GM18868 (cell line): ENCODE measurements around the gene MEIS1.

ENCODE experiments used
- ATAC-seq: cut with Tn5 transposase; IDR thresholded peaks from one replicate; pipeline ENCODE4 v1.9.1; 2021; ENCODE audit warnings: mild to moderate bottlenecking, moderate library complexity; ENCODE audit not compliant: unreplicated experiment

MEIS1 gene

GRCh38 chr2:66443186-66443978 lies 8.5 kb downstream of the MEIS1 start:
- no peak for ATAC-seq

DNA sequence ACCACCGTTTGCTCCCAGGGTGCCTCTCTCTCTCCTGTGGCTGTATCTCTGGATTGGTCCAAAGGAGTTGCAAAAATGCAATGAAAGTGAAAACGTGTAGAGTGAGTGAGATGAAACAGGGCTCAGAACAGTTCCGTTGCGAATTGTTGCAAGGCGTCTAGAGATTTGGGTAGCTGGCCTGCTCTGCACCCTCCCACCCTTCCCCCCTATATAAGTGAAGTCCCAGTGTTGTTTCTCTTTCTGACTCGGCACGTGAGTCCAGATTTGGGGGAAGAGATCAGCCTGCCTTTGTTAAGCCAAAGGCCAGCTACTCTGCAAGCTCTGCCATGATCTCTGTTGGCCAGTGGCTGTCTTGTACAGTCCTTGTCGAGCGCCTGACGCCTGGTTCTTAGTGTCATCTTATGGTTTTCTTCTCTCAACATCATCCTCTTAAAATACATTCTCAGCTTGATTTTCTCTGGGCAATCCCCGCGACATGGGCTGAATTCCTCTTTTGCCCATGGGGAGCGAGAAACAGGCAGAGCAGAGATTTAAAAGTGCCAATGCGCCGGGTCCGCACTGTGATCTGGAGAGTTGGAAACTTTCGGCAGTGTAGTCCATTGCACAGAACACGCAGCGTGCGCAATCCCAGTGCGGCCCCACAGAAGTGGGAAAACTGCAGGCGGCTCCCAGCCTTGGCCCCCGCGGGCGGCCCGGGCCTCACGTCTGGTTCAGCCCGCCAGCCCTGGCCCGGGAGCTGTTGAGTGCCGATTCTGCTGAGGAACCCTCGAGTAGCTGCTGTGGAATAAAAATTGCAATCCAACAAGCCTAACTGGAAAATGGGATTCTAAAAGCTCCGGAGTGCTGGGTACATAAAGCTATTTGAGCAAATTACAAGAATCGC lies 9.3 kb downstream of the MEIS1 start:
- no peak for ATAC-seq

GRCh38 chr2:66445076-66445924 lies 10.4 kb downstream of the MEIS1 start:
- ATAC-seq, result no peak

GRCh38 chr2:66445925-66446871 lies 11.3 kb downstream of the MEIS1 start:
- ATAC-seq, result no peak

DNA sequence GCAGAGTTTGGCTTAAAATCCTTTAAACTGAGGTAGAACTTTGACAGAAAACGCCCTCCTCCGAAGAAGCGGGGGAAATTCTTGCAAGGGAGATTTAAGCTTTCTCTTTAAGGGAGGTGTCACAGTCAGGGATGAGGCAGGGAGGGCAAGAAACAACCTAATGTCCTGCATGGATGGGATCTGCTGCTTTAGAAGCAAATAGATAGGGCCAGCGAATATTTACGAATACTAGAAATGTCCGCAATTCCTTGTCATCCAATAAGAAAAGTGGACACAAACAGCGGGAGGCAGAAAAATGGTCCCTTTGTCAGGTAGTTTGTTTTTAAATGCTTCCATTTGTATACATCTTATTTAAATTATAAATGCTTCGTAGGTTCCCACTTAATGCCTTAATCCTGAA lies 12.0 kb downstream of the MEIS1 start:
- no peak for ATAC-seq

GRCh38 chr2:66447677-66448076 lies 12.8 kb downstream of the MEIS1 start:
- no peak for ATAC-seq

DNA sequence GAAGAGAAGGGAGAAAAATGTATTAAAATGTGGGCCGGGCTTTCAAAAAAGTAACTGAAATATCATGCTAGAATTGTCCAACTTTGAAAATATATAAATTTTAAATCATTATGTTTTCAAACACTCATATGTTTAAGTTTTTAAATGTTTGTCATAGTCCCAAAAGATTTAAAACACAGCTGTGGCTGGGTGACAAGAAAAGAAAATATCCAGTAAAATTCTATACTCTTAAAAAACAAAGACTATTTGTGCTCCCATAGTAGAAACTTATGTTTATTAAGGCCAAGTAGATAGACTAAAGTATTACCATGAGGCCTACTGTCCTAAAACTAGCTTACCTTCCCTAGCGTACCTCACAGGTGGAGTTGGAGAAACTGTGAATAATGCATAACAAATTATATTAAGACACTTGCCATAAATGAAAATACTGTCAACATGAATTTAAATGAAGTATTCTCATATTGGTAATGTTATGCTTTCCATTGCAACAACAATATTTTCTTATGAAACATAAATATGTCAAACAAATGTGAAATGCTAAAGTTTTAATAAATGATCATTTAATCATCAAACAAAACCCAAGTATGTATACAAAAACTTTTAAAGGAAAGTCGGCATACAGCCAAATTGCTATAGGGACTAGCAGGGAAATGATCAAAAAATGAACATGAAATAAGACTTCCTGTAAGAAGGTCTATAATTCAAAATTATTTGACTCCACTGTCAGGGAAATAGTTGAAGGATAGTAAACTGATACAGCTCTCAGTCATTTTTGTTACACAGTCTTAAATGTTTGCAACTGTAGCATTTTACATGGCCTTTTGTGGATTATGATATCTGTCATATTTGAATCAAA lies 13.4 kb downstream of the MEIS1 start:
- no peak for ATAC-seq

- no peak for ATAC-seq
These were observed 17.3 kb downstream of the MEIS1 start for GRCh38 chr2:66452214-66452613.

DNA sequence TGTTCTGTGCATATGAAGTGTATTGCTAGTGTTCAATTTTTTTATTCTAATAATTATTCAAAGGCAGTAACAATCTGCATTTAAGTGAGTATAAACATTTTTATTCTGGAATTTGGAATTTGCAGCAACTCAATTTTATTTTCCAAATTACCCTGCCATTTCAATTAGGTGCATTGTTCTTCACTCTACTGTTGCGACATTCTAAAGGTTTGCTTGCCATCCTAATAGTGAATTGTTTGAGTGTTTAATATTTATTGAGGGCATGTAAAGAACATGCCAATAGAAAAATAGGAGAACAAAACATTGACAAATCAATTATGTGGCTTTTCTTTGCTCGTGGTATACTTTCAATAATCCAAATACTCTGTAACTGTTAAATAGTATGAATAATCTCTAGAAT lies 18.0 kb downstream of the MEIS1 start:
- no peak for ATAC-seq

- ATAC-seq, result no peak
These were observed 20.6 kb downstream of the MEIS1 start for GRCh38 chr2:66455490-66455889.

- ATAC-seq, result no peak
These were observed 21.5 kb downstream of the MEIS1 start for GRCh38 chr2:66456183-66457041.

- ATAC-seq, result no peak
These were observed 22.6 kb downstream of the MEIS1 start for GRCh38 chr2:66457545-66457944.

DNA sequence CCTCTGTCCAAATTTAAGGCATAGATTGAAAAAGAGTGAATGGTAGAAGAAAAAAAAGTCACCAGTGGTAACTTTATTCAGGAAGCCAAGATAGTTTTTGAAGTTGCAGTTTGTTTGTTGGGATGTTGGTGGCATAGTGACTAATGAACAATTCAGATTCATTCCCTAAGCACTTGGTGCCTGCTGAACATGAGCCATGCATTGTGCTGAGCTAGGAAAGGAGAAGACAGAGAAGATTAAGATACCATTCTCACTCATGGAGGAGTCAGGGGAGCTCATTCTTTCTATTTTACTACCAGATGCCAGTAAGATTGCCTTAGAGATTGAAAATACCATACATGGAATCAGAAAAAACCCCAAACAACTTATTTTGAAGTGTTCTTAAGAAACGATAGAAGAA lies 25.1 kb downstream of the MEIS1 start:
- ATAC-seq, result no peak

DNA sequence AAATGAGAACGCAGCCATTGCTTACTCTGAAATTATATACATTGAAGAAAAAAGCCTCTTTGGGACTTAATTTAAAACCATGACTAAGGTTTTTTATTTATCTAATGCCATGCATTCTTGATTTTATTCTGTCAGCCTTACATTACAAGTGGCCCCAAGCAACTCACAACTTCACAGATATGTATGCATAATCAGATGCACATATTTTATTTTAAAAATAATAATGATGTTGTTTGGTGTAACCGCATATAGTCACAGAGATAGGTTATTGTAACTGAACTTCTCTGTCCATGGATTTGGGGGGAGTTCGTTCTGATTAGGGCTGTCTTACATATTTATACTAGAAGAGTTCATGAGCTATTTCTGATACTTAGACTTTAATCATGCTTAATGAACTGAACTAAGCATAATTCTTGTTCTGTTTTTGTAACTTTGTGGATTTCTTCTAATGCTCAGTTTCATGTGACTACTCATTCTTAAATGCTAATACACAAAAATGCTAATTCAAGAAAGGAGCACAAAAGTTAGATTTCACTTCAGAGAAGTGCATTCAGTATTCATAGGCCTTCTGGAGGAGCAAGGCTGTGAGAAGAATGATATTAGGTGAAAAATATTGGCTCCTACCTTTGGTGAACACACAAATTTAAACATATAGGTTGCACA lies 26.2 kb downstream of the MEIS1 start:
- ATAC-seq, result no peak

GRCh38 chr2:66461664-66462500 lies 27.0 kb downstream of the MEIS1 start:
- no peak for ATAC-seq

DNA sequence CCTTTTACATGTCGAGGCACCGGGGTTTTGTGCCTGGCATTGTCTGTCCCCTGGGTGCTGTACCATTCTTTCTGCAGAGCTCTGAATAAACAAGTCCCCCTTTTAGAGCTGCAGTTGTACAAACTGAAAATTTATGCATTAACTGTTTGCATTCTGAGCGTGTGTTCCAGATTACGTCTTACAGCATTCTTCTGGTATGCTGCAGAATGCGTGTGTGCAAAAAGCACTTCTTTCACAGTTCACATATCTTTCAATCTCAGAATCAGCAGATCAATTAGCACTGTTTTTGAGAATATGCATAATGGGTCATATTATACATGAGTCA lies 27.5 kb downstream of the MEIS1 start:
- ATAC-seq, result no peak

- no peak for ATAC-seq
These were observed 28.4 kb downstream of the MEIS1 start for GRCh38 chr2:66463206-66463755.
